Astrocyte (in vitro differentiated cells and primary cell): ENCODE measurements around the gene FGFR4. TPM values are rescaled to one million over a fixed set of nuclear protein-coding genes. Genes with fewer than 3 reads are reported as not detected.

ENCODE experiments used
- DNase-seq: peaks from one replicate; pipeline ENCODE4 v3.0.0-alpha.2; 2010; ENCODE audit warnings: low read depth
- FAIRE-seq: peaks from 2 replicates; lab custom pipeline; 2011; peaks lifted over from hg19 to GRCh38; lab: Jason Lieb, UNC
- H2AFZ ChIP-seq: 2 replicates; pipeline ENCODE4 v1.6.0; 2012; ENCODE audit warnings: low read depth, low read length, inconsistent platforms
- H3K27ac ChIP-seq: 2 replicates; pipeline ENCODE4 v1.5.1; 2011; ENCODE audit warnings: low read depth, low read length, inconsistent platforms
- H3K27me3 ChIP-seq: 2 replicates; pipeline ENCODE4 v1.6.0; 2011; ENCODE audit warnings: low read length, inconsistent platforms; ENCODE audit not compliant: insufficient read depth
- H3K36me3 ChIP-seq: 2 replicates; pipeline ENCODE4 v1.5.1; 2011; ENCODE audit warnings: low read length, inconsistent platforms; ENCODE audit not compliant: insufficient read depth
- H3K4me1 ChIP-seq: 2 replicates; pipeline ENCODE4 v1.5.1; 2011; ENCODE audit warnings: low read length, inconsistent platforms; ENCODE audit not compliant: insufficient read depth
- H3K4me2 ChIP-seq: 2 replicates; pipeline ENCODE4 v1.6.0; 2012; ENCODE audit warnings: low read length, inconsistent platforms
- H3K4me3 ChIP-seq: 2 replicates; pipeline ENCODE4 v1.5.1; 2011; ENCODE audit warnings: low read depth, mild to moderate bottlenecking, low read length, inconsistent platforms; ENCODE audit not compliant: insufficient read depth
- H3K79me2 ChIP-seq: 2 replicates; pipeline ENCODE4 v1.6.0; 2012; ENCODE audit warnings: mild to moderate bottlenecking, low read length, inconsistent platforms; ENCODE audit not compliant: insufficient read depth
- H3K9ac ChIP-seq: 2 replicates; pipeline ENCODE4 v1.6.0; 2012; ENCODE audit warnings: mild to moderate bottlenecking, low read length, inconsistent platforms
- H3K9me3 ChIP-seq: 2 replicates; pipeline ENCODE4 v1.5.1; 2012; ENCODE audit warnings: low read depth, mild to moderate bottlenecking, low read length, inconsistent platforms; ENCODE audit not compliant: insufficient read depth
- H4K20me1 ChIP-seq: 2 replicates; pipeline ENCODE4 v1.6.0; 2012; ENCODE audit warnings: low read length, inconsistent platforms; ENCODE audit not compliant: insufficient read depth
- H3K27ac Mint-ChIP-seq: one replicate; pipeline ENCODE4 v1.8.0; 2021; ENCODE audit warnings: mild to moderate bottlenecking, mixed read lengths; ENCODE audit not compliant: unreplicated experiment
- H3K27me3 Mint-ChIP-seq: one replicate; pipeline ENCODE4 v1.8.0; 2021; ENCODE audit warnings: low read depth, mixed read lengths; ENCODE audit not compliant: unreplicated experiment
- H3K36me3 Mint-ChIP-seq: one replicate; pipeline ENCODE4 v1.8.0; 2021; ENCODE audit warnings: low read depth, mixed read lengths; ENCODE audit not compliant: unreplicated experiment
- H3K4me1 Mint-ChIP-seq: one replicate; pipeline ENCODE4 v1.8.0; 2021; ENCODE audit warnings: low read depth, mixed read lengths; ENCODE audit not compliant: unreplicated experiment
- H3K4me3 Mint-ChIP-seq: one replicate; pipeline ENCODE4 v1.8.0; 2021; ENCODE audit warnings: mild to moderate bottlenecking, moderate library complexity, mixed read lengths; ENCODE audit not compliant: unreplicated experiment
- H3K9me3 Mint-ChIP-seq: one replicate; pipeline ENCODE4 v1.8.0; 2021; ENCODE audit warnings: mild to moderate bottlenecking, mixed read lengths; ENCODE audit not compliant: unreplicated experiment
- EZH2 ChIP-seq: IDR thresholded peaks from 2 replicates; pipeline ENCODE4 v1.6.1; 2012; ENCODE audit warnings: mild to moderate bottlenecking, low read length, inconsistent platforms; ENCODE audit not compliant: insufficient read depth
- total RNA-seq: library from RNA; stranded (reverse); gene quantifications from 2 replicates; pipeline ENCODE4 v1.2.1, GENCODE V29; 2021
- TF ChIP-seq, protein P1 (sequence below): IDR thresholded peaks from 2 replicates; pipeline ENCODE4 v1.5.1; 2011; ENCODE audit warnings: low read depth, mild to moderate bottlenecking, inconsistent platforms, low read length, moderate library complexity; ENCODE audit not compliant: insufficient read depth

FGFR4 gene
- total RNA-seq, 1 donor from 2014 or later: 4.8 TPM

DNA sequence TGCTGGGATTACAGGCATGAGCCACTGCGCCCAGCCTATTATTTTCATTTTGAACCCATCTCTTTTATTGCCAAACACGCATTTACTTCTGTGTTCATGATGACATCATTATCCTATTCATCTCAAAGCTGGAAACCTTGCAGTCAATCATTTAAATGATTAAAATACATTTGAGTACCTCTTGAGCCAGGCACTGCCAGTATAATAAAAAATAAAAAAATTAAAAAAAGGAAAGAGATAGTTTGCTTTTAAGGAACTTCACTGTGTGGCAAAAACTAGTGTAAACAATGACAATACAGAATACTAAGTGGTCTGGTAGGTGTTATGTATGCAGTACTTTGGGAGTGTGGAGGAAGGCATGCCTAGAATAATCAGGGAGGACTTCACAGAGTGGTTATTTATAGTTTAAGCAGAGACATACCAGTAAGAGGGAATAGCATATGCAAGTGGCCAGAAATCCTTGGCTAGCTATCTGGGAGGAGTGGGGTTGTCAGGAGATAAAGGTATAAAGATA is 55.4 kb downstream of the FGFR4 start:
- no peak overlapping the region for H3K27ac Mint-ChIP-seq
- peaks cover 4% of the 10 kb centered on the region for H3K36me3 Mint-ChIP-seq
- H3K4me1 Mint-ChIP-seq: peaks cover 11% of the 10 kb centered on the region
- peaks cover 9% of the 10 kb centered on the region for H3K36me3 ChIP-seq
- H3K4me3 Mint-ChIP-seq: no peak overlapping the region
- no peak overlapping the region for H3K4me3 ChIP-seq
- H4K20me1 ChIP-seq: peaks cover 67% of the 10 kb centered on the region
- FAIRE-seq (no peak), DNase-seq (no peak)
- H2AFZ ChIP-seq: no peak overlapping the region
- no peak overlapping the region for H3K4me2 ChIP-seq
- H3K4me1 ChIP-seq: peaks cover 5% of the 10 kb centered on the region
- H3K27ac ChIP-seq: no peak overlapping the region
- H3K27me3 ChIP-seq: no peaks in the 10 kb centered on the region
- no peaks in the 10 kb centered on the region for H3K9me3 ChIP-seq
- TF ChIP-seq EZH2: no peak
- TF ChIP-seq, protein P1, sequence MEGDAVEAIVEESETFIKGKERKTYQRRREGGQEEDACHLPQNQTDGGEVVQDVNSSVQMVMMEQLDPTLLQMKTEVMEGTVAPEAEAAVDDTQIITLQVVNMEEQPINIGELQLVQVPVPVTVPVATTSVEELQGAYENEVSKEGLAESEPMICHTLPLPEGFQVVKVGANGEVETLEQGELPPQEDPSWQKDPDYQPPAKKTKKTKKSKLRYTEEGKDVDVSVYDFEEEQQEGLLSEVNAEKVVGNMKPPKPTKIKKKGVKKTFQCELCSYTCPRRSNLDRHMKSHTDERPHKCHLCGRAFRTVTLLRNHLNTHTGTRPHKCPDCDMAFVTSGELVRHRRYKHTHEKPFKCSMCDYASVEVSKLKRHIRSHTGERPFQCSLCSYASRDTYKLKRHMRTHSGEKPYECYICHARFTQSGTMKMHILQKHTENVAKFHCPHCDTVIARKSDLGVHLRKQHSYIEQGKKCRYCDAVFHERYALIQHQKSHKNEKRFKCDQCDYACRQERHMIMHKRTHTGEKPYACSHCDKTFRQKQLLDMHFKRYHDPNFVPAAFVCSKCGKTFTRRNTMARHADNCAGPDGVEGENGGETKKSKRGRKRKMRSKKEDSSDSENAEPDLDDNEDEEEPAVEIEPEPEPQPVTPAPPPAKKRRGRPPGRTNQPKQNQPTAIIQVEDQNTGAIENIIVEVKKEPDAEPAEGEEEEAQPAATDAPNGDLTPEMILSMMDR: no peak
- no peaks in the 10 kb centered on the region for H3K9me3 Mint-ChIP-seq
- H3K27me3 Mint-ChIP-seq: no peaks in the 10 kb centered on the region
- H3K79me2 ChIP-seq: peaks cover 93% of the 10 kb centered on the region
- H3K9ac ChIP-seq: no peak overlapping the region

DNA sequence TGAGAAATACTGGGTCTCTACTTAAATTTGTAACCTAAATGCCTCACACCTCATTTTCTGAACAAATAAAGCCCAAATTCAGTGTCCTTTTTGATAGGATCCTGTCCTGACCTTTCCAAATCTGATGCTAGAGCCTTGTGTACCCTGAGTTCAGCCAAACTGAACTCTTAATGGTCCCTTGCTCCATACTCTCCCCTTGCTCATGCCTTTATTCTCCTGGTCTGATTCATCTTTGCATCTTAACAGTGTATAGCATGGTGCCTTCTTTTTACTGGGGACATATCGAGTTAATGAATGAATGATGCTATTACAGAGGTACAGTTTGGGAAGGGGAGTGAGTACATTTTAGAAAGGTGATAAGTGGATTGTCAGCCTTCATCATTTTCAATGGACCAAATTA is 56.1 kb downstream of the FGFR4 start:
- Mint-ChIP-seq H3K27me3 (no peaks in the 10 kb centered on the region), H3K9me3 (no peaks in the 10 kb centered on the region), H3K27ac (no peak overlapping the region), H3K4me3 (no peak overlapping the region), H3K4me1 (peaks cover 13% of the 10 kb centered on the region), H3K36me3 (peaks cover 6% of the 10 kb centered on the region)
- DNase-seq (no peak), FAIRE-seq (no peak)
- H3K4me2 ChIP-seq: no peak overlapping the region
- no peak overlapping the region for H3K9ac ChIP-seq
- peaks cover 8% of the 10 kb centered on the region for H3K36me3 ChIP-seq
- H3K79me2 ChIP-seq: peaks cover 90% of the 10 kb centered on the region
- H4K20me1 ChIP-seq: peaks cover 66% of the 10 kb centered on the region
- H3K27ac ChIP-seq: no peak overlapping the region
- H3K4me1 ChIP-seq: peaks cover 4% of the 10 kb centered on the region
- no peak for TF ChIP-seq EZH2
- TF ChIP-seq, protein P1: no peak
- no peaks in the 10 kb centered on the region for H3K27me3 ChIP-seq
- no peak overlapping the region for H3K4me3 ChIP-seq
- no peak overlapping the region for H2AFZ ChIP-seq
- H3K9me3 ChIP-seq: no peaks in the 10 kb centered on the region

DNA sequence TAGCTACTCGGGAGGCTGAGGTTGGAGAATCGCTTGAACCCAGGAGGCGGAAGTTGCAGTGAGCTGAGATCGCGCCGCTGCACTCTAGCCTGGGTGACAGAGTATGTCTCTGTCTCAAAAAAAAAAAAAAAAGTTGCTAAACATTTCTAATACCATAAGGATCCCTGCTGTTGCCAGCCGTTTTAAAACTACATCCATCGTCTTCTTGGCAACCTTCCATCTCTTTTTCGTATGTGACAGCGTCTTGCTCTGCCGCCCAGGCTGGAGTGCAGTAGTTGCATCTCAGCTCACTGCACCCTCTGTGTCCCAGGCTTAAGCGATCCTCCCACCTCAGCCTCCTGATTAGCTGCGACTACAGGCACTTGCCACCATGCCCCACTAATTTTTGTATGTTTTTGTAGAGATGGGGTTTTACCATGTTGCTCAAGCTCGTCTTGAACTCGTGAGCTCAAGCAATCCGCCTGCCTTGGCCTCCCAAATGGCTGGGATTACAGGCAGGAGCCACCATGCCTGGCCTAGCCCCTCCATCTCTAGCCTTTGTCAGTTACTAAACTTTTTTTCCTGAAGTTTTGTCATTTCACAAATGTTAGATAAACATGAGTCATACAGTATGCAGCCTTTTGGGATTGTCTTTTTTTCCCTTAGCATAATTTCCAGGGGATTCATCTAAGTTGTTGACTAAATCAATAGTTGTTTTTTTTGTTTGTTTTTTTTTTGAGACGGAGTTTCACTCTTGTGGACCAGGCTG is 60.4 kb downstream of the FGFR4 start:
- Mint-ChIP-seq H3K27me3 (no peaks in the 10 kb centered on the region), H3K27ac (peak overlapping the region; percentile 3), H3K9me3 (no peaks in the 10 kb centered on the region), H3K36me3 (peaks cover 2% of the 10 kb centered on the region), H3K4me3 (no peak overlapping the region), H3K4me1 (peaks cover 9% of the 10 kb centered on the region)
- Histone ChIP-seq H3K79me2 (peaks cover 89% of the 10 kb centered on the region), H3K9me3 (no peaks in the 10 kb centered on the region), H4K20me1 (peaks cover 44% of the 10 kb centered on the region), H3K4me1 (peaks cover 4% of the 10 kb centered on the region), H3K36me3 (peaks cover 13% of the 10 kb centered on the region), H3K4me3 (no peak overlapping the region), H3K27me3 (no peaks in the 10 kb centered on the region), H3K9ac (peak overlapping the region; percentile 28), H2AFZ (no peak overlapping the region), H3K27ac (peak overlapping the region; percentile 36), H3K4me2 (peak overlapping the region; percentile 34)
- DNase-seq: peak; percentile 28
- no peak for FAIRE-seq
- TF ChIP-seq, protein P1: no peak
- TF ChIP-seq EZH2: no peak
